DMS 273 (cell line): ENCODE measurements around the gene MANBA.
"Not testable (repeated sequence)": the region's sequence is repeated elsewhere in the genome, so short reads cannot be mapped to it uniquely, and the experiment has no call there.

Experiments used
- DNase-seq: peaks from one replicate; lab custom pipeline; 2025; ENCODE audit not compliant: unreplicated experiment; lab: John Stamatoyannopoulos, UW

The MANBA gene

DNA sequence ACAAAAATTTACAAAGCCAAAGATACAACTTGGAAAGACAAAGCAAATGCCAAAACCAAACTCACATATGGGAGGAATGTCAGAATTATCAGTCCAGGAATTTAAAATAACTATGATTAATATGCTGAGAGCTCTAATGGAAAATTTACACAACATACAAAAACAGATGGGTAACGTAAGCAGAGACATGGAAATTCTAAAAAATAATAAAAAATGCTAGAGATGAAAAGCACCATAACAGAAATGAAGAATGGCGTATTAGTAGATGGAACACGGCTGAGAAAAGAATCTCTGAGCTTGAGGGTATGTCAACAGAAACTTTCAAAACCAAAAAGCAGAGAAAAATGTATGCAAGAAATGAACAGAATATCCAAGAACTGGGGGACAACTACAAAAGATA, 4.1 kb upstream of the MANBA start:
- no peak for DNase-seq

DNA sequence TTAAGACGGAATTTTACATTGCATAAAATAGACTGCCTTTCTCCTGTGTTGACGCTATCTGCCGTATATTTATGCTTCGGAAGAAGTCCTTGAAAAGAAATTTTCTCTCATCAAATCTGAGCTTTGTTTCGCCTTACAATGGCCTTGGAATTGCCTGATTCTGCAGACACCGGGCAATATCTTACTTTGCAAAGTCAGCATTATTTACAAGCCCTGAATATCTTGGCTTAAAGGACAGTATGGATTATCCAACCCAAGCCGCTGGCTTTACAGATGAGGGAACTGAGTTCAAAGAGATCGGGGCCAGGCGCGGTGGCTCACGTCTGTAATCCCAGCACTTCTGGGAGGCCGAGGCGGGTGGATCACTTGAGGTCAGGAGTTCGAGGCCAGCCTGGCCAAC, 1.1 kb upstream of the MANBA start:
- DNase-seq, result no peak

DNA sequence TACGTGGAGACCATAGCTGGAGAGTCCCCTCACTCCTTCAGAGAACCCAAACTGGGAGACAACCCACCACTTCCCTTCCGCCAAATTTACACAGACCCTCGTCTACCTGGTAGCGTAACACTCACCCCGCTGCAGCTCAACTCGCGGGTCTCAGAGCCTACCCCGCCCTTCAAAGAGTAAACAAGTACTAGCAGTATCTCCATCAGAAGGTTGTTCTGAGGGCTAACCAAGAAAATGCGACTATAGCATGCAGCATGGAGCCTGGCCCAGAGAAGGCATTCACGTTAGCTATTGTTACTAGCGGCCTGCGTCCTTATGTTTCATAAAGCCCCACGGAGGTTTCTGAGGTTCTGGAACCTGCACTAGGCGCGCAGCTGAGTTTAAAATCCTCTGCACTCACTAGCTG, 531 bp upstream of the MANBA start:
- peak; percentile 45 for DNase-seq

DNA sequence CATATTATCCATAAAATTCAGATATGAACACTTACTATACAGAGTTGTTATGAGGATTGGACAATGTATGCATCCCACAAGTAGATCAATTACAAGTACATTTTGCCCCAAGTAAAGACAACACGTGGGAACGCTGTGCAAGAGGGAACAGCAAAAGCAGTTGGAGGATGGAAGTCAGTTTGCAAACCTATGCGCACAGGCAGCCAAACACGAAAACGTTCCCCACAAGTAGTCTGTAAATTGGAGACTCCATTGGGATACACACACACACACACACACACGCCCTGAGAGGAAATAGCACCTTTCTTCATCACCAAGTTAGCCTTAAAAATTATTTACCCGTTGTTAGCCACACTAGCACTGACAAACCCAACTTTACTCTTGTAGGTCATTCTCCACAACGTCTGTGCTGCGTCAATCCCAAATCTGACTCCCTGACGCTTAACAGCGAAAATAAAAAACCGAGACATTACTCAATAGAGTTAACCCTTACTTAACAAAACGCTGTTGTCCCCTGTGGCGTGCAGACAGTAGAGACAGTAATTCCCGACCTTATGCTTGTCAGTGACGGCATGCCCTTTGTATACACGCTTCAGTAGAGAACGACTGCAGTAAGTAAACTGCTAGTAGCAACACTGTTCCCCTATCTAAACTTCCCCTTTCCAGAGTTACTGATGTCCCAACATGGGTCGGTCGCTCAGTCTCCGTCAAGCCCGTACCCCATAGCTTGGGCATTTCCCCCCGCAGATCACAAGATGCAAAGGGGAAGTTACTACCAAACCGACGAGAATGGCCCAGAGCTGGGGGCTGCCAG, 730 bp downstream of the MANBA start:
- peak; percentile 52 for DNase-seq

DNA sequence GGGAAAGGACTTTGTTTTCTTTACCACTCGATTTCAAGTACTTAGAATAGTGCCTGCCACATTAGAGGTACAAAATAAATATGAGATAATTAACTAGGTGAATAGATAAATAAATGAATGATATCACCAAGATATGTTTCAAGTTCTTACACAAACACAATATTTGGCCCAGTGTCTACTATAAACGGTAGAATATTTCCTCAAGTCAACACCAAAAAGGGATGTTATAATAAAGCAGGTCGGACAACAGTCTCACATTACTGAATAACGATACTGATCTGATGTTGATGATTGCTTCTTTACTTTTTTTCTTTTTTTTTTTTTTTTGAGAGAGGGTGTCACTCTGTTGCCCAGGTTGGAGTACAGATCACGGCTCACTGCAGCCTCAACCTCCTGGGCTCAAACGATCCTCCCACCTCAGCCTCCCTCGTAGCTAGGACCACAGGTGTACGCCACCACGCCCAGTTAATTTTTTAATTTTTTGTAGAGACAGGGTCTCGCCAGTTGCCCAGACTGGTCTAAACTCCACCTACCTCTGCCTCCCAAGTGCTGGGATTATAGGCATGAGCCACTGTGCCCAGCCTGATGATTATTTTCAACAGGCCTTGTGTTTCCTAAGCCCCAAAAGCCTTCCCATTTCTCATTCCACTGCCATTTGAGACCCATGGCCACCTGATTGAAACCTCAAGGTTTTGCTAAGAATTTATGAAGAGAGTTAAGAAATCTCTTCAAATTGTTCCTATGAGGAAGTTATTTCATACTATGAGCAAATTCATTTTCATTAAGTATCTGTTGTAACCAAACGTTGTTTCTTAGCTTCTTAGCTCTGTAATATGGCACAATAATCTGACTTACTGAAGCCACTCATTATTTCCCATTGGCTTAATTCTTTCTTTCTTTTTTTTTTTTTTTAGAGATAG, 2.3 kb downstream of the MANBA start:
- no peak for DNase-seq

DNA sequence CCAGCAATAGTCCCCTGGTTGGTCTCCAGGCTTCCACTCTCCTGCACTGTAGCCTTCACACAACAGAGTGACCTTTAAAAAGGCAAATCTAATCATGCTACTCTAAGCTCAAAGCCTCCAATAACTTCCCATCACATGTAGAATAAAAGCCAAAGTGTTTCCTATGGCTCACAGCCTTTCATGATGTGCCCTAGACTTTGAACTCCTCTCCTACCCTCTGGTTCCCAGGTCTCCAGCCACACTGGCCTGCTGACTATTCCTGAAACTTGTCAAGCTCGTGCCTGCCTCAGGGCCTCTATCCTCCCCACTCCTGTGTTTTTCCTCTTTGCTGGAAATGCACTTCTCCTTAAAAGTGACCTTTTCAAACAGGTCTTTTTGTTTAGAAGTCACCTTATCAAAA, 3.1 kb downstream of the MANBA start:
- DNase-seq, result no peak

DNA sequence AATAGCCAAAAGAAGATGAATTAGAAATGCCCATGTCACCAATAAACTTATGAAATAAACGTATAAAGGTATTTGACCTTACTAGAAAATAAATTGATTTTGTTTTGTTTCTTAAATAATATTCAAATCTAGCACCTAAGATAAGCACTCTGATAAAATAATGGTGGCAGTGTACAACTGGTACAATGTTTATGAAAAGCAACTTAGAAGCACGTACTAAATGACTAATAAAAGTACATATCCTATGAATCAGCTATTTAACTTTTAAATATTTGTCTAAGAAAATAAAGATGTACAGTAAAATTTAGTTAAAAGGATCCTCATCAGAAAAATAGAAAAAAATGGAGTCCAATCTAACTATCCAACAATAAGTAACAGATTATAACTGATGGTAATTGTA, 6.7 kb downstream of the MANBA start:
- DNase-seq, result no peak

DNA sequence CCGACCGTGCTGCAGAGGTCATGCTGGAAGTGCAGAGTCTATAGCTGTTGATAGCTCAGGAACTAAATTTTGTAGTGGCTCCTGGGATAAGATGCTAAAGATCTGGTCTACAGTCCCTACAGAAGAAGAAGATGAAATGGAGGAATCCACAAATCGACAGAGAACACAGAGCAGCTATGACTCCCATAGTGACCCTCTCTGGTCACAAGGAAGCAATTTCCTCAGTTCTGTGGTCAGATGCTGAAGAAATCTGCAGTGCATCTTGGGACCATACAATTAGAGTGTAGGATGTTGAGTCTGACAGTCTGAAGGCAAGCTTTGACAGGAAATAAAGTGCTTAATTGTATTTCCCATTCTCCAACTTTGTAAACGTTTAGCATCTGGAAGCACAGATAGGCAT, 8.8 kb downstream of the MANBA start:
- DNase-seq, result no peak

DNA sequence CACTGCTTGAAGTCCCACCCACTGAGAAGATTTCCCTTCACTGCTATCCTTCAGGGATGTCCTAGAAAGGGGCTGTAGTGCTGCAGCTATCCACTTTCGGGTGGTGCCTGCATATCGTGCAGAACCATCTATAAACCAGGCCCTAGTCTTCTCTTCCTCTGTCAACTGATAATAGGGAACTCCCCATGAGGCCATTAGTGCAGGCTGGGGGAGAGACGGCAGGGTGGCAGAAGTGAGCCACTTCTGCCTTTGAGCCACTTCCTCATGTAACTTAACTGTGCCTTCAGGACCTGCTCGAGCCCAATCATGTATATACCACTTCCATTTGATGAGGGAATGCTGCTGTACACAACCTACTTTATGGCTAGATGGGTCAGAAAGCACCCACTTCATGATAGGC, 17.4 kb downstream of the MANBA start:
- not testable (repeated sequence) for DNase-seq

DNA sequence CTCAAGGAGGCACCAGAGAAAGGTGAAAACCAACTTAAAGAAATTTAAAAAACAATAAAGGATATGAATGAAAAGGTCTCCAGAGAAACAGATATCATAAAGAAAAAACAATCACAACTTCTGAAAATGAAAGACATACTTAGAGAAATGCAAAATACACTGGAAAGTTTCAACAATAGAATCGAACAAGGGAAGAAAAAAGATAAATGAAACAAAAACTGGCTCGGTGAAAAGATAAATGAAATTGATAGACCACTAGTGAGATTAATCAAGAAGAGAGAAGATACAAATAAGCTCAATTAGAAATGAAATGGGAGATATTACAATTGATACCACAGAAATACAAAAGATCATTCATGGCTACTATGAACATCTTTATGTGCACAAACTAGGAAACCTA, 22.0 kb downstream of the MANBA start:
- DNase-seq, result not testable (repeated sequence)

DNA sequence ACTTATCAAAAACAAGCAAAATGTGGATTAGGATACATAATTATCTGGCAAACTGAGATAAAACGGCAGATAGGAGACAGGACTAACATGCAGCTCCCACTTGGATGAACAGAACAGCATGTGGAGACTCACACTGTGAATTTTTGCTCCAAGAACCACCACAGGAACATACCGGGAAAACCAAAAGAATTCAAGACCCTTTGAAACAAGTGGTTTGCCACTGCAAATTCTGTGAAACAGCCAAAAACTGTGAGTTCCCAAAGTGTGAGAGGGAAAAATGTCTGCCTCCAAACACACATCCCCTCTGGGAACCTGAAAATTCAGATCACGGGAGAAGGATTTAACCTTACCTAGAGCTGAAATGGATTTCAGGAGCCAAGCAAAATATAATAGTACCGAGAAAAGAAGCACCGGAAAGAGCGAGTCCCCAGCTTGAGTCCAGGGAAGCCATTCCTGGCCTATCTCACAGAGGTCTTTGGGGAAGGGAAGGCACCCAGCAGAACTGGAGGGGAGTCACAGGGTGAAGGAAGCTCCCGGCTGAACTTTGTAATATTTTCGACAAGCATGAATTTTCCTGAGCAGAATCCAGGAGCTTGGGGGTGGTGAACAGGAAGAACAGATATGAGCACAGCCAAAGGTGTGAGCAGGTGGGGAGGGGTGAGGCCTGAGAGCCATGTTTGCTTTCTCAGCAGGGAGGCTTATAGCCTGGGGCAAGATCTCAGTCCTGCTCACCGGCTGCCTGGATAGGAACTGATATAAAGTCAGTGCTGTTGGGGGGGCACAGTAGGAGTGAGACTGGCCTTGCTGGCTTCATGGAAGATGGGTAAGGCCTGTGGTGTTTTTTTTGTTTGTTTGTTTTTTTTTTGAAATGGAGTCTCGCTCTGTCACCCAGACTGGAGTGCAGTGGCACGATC, 23.9 kb downstream of the MANBA start:
- no peak for DNase-seq

DNA sequence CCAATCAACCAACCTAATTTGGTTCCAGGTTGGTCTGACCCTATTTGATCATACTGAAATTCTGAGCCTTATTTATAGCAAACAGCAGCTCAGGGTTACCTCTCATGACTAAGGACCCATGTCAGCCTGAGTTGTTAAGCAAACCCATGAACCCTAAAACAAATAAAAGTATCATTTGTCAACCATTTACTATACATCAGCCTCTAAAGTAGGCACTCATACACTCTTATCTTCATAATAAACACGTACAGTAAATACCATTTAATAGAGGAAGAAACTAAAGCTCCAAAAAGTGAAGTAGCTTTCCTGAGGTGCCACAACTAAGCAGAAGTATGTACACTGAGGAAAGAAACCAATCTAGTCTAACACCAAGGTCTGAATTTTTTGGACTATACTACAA, 25.2 kb downstream of the MANBA start:
- no peak for DNase-seq

DNA sequence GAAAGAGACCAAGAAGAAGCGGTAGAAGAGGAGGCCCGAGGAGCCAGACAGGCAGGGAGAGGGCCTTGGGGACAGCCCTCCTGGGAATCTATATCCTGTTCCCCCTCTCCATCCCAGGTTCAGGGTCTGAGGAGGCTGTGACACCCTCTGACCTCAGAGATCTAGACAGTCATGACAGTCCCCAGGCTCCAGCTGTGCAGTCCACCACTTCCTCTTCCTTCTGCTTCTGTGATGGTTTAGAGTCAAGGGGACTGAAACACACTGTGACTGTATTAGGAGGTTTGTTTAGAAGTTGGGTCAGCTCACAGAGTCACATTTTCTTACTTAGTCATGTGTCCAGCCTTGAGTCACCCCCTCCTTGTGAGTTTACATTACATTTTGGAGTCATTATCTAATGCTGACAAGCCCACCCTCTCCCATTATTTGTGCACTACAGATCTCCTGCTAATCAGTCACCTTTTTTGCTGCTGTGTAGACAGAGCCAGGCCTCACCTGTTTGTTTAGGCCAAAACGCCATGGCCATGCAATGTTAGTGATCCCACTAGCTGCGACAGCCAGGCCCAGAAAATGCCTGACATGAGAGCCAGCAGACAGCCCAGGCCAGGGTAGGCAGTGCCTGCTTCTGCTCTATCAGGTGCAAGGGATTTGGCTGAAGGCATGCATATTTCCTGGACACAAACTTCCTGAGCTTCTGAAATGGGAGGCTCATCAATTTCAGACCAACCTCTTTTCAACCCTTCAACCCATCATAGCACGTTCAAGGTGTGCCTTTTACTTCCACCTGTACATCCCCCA, 26.0 kb downstream of the MANBA start:
- no peak for DNase-seq

DNA sequence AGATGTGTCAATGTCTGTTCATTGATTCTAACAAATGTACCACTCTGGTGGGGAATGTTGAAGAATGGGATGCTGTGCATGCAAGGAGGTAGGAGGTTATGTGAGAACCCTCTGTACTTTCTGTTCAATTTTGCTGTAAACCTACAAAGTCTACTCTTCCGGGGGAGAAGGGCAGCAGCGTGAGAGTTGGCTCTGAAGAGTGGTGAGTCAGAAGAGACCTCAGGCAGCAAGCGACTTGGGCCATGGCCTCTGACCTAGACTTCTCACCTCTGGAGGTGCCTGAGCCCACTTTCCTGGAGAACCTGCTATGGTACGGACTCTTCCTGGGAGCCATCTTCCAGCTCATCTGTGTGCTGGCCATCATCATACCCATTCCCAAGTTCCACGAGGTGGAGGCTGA, 26.7 kb downstream of the MANBA start:
- no peak for DNase-seq

DNA sequence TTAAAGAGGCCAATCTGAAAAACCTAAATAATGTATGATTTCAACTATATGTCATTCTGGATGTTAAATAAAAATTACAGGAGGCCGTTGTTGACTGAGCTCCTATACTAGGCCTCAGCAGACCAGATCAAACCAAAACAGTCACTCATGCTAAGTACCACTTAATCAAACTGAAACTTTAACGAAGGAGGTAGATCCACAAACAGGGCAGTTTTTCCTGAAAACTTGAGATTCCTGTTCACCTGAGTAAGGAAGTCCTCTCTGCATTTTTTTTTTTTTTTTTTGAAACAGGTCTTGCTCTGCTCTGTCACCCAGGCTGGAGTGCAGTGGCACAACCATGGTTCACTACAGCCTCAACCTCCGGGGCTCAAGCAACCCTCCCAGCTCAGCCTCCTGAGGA, 27.7 kb downstream of the MANBA start:
- no peak for DNase-seq

DNA sequence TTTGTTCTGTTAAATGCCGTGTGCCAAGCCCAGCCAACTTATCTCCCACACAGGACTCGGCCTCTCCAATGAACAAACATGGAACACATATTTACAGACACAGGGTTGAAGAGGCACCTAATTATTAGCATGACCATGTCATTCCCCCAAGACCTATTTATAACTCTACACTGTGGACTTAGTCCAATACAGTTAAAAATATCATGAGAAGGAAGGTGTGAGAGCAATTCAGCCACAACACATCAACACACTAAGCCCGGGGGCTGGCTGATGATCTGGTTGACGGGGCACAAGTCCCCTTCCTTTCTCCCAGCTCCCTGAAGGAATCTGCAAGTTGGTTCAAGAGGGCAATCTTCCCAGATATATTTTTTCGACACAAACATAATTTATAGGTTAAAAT, 28.1 kb downstream of the MANBA start:
- no peak for DNase-seq

DNA sequence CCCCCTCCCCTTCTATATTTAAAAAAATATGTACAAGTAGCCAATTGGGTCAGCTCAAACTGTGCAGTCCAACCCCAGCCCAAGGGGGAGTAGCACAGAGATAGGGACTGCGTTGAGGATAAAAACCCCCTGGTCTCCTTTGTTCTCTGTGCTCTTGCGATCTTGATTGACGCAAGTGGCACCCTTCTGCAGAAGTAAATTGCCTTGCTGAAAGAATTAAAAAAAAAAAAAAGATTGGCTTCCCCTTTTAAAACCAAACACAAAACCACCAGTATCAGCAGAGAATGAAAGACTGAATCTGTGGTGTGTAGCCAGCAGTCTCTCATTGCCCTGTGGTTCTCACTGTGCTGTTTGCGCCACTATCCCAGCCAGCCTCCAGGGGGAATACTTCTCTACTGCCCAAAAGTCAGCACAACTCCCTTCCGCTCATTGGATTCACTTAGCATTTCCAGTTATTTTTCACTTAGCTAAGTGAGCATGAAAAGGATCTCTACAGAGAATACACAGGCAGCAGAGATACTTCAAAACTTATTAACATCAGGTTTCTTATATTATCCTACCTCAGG, 29.7 kb downstream of the MANBA start:
- peak; percentile 4 for DNase-seq

DNA sequence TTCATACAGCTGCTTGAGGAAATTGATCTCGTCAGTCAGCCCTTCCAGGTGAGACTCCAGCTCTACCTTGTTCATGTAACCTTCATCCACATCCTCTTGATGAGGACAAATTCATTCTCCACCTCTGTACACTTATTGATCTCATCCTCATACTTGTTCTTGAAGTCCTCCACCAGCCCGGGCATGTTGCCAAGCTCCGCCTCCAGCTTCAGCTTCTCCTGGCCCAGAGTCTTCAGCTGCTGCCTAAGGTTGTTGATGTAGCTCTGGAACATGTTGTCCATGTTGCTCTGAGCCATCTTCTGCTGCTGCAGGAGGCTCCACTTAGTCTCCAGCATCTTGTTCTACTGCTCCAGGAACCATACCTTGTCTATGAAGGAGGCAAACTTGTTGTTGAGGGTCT, 31.3 kb downstream of the MANBA start:
- not testable (repeated sequence) for DNase-seq

DNA sequence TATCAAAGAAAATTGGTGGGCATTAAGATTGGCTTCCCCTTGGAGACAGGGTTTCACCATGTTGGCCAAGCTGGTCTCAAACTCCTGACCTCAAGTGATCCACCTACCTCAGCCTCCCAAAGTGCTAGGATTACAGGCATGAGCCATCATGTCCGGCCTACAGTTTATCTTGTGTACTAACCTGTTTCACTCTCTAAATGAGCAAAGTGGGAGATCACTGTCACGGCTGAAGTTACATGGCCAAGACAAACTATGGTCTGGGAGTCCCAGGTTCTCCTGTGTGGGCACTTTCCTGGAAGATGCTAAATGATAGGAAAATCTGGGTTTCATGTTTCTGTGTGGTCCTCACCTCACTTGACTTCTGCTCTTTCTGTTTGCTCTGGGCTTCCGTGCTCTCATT, 33.8 kb downstream of the MANBA start:
- not testable (repeated sequence) for DNase-seq

DNA sequence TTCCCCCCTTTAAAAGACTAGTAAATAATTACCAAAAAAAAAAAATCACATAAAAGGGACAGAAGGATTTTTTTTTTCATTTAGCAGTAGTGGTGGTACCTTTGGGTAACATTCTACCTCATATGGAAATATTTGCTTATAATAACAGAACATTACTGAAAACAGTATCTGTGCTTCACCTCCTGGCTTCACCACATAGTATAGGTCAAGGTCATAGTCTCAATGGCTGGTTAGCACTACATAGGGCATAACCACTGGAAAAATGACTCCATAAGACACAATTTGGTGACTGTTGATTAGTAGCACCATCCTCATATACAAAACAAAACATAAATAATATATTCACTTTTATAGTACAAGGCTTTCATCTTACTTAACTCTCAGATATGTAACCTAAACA, 34.7 kb downstream of the MANBA start:
- no peak for DNase-seq
